ENCODE data around the gene SNX14. TPM values are rescaled to one million over a fixed set of nuclear protein-coding genes. Genes with fewer than 3 reads are reported as not detected.

Gene SNX14
- total RNA-seq, 1 experiment from 2014 or later, result 30.6 TPM

- H3K36me3 ChIP-seq (replicated peaks; ENCODE audit: control insufficient read depth, insufficient read depth, low read length), result no peaks in the 10 kb centered on the region
- no peak for DNase-seq
- no peaks in the 10 kb centered on the region for H3K27me3 ChIP-seq (ENCODE audit: control insufficient read depth, insufficient read depth, low read length)
- H3K4me3 ChIP-seq (ENCODE audit: insufficient read depth, low read depth, low read length), result no peak overlapping the region
Observed at GRCh38 chr6:85472744-85473143, 120.9 kb downstream of the SNX14 start.

DNA sequence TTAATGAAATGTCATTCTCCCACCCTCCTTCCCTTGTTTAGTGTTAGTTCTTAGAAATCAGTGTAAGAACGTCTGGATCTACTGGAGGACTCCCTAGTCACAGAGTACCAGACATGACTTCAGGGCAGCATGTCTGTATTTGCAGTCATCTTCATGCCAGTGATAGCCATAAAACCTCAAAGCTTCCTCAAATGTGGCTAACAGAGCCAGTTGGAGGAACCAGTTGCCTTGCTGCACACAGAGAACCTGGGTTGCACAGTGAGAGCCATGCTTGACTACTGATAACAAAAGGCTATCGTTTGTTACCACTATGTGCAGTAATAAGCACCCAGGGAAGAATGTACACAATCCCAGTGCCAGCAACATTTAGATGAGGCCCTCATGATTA lies 123.6 kb downstream of the SNX14 start:
- Histone ChIP-seq H3K36me3 (replicated peaks; ENCODE audit: control insufficient read depth, insufficient read depth, low read length) (no peaks in the 10 kb centered on the region), H3K27me3 (ENCODE audit: control insufficient read depth, insufficient read depth, low read length) (no peaks in the 10 kb centered on the region), H3K4me3 (ENCODE audit: insufficient read depth, low read depth, low read length) (no peak overlapping the region)
- no peak for DNase-seq

DNA sequence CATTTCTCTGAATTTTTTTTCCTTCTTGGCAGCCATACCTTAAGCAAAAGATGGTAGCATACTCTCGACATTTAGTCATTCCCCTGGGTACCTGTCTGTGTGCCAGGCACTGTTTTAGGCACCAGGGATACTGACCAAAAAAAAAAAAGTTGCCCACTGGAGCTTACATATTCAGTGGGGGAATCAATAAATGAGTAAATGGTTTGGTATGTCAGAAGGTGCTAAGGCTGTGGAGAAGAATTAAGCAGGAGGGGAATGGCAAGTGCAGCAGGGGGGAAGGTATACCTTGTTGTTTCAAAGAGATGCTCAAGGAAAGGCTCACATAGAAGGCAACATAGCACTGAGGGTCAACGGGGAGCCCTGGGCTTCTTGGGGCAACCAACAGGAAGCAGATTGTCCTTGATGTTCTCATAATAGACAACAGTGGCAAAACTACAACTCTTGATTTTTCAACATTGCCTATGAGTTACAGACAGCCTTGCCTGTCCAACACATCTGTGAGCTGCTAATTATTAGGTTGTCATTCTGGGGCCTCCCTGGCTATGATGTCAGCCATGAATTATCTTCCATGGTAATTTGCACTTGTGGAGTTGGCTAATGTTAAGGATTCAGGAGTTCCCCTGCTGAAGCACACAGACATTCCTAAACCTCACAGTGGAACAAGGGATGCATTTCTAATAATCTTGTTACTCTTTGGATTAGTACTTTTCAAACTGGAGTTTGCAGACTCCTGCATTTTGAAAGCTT lies 124.2 kb downstream of the SNX14 start:
- no peaks in the 10 kb centered on the region for H3K36me3 ChIP-seq (replicated peaks; ENCODE audit: control insufficient read depth, insufficient read depth, low read length)
- no peak overlapping the region for H3K4me3 ChIP-seq (ENCODE audit: insufficient read depth, low read depth, low read length)
- no peak for DNase-seq
- no peaks in the 10 kb centered on the region for H3K27me3 ChIP-seq (ENCODE audit: control insufficient read depth, insufficient read depth, low read length)

DNA sequence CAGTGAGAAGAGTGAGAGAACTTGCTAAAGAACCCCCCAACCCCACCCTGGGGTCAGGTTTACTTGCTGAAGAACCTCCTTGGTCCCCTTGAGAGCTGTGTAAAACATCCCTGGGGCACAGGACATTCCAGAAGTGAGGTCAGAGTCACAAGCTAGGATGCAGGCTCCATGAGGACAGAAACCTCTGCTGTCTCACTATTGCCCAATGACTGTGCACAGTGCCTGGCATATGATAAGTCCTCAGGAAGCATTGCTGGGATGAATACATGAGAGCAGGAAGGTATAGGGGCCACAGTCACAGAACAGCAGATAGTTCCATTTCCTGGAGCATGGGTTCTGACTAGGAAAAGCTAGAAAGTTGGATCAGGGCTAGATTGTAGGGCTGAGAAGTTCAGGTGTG lies 125.3 kb downstream of the SNX14 start:
- Histone ChIP-seq H3K4me3 (ENCODE audit: insufficient read depth, low read depth, low read length) (no peak overlapping the region), H3K27me3 (ENCODE audit: control insufficient read depth, insufficient read depth, low read length) (no peaks in the 10 kb centered on the region), H3K36me3 (replicated peaks; ENCODE audit: control insufficient read depth, insufficient read depth, low read length) (no peaks in the 10 kb centered on the region)
- DNase-seq, result no peak

DNA sequence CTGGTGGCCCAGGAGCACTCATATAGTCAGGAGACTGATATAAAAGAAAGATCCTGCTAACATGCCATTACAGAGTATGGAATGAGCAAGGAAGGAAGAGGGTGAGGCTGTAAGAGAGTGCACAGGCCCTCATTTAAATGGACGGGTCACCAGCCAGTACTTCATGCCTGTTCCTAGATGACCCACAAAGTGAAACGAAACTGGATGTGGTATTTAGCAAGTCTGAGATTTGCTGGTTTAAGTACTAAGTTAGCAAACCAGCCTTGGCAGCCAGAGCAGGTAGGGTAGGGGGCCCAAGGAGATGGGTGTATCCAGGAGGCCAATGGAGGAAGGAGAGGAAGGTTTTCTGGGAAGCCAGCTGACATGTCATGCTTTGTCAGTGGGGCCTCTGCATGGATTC lies 127.9 kb downstream of the SNX14 start:
- Histone ChIP-seq H3K27me3 (ENCODE audit: control insufficient read depth, insufficient read depth, low read length) (no peaks in the 10 kb centered on the region), H3K36me3 (replicated peaks; ENCODE audit: control insufficient read depth, insufficient read depth, low read length) (no peaks in the 10 kb centered on the region), H3K4me3 (ENCODE audit: insufficient read depth, low read depth, low read length) (no peak overlapping the region)

DNA sequence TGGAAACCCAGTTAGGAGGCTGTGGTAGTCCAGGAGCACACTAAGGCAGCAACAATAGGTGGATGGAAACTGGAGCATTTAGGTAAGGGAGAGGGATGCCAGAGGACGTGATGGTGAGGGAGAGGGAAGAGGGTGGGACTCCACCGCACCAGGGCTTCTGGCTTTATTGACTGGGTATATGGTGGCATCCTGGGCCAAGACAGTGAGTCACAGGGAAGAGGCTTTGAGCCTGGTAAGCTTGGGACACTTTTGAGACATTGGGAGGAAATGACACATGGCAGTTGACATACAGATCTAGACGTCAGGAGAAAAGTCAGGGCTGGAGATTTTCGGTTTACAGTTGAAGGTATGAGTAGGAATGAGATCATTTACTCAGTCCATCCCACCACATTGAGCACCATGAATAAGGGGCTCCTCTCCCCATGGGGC lies 128.9 kb downstream of the SNX14 start:
- no peaks in the 10 kb centered on the region for H3K36me3 ChIP-seq (replicated peaks; ENCODE audit: control insufficient read depth, insufficient read depth, low read length)
- DNase-seq, result no peak
- no peaks in the 10 kb centered on the region for H3K27me3 ChIP-seq (ENCODE audit: control insufficient read depth, insufficient read depth, low read length)
- H3K4me3 ChIP-seq (ENCODE audit: insufficient read depth, low read depth, low read length), result no peak overlapping the region

More for the DNA sequence above, 127.9 kb downstream of the SNX14 start:
- no peak for DNase-seq

- Histone ChIP-seq H3K27me3 (ENCODE audit: control insufficient read depth, insufficient read depth, low read length) (no peaks in the 10 kb centered on the region), H3K4me3 (ENCODE audit: insufficient read depth, low read depth, low read length) (no peak overlapping the region), H3K36me3 (replicated peaks; ENCODE audit: control insufficient read depth, insufficient read depth, low read length) (no peaks in the 10 kb centered on the region)
- no peak for DNase-seq
Observed at GRCh38 chr6:85464260-85464644, 129.4 kb downstream of the SNX14 start.

DNA sequence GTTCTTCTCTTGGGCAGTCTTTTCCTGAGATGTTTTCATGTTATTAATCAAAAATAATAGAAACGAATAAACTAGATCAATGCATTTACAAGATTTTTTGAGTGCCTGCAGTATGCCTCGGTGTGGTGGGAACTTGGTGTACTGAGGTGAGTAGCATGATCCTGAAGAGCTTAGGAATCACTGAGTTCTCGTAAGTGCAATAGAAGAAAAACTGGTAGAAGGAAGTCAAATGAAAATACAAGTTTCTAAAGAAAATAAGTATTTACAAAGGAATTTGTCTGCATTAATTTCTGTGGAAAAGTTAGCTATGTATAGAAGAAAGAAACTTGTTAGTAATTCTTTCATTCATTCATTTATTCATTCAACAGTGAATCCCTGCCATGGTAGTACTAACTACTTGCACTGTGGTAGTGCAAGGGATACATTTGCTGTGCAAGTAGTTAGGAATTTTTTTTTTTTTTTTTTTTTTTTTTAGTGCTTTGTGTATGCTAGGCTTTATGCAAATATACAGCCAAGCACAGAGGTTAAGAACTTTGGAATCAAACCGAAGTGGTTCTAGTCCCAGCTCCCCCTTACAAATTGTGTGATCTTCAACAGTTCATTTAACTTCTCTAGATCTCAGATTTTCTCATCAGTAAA lies 129.9 kb downstream of the SNX14 start:
- no peak for DNase-seq
- Histone ChIP-seq H3K27me3 (ENCODE audit: control insufficient read depth, insufficient read depth, low read length) (no peaks in the 10 kb centered on the region), H3K36me3 (replicated peaks; ENCODE audit: control insufficient read depth, insufficient read depth, low read length) (no peaks in the 10 kb centered on the region), H3K4me3 (ENCODE audit: insufficient read depth, low read depth, low read length) (no peak overlapping the region)

DNA sequence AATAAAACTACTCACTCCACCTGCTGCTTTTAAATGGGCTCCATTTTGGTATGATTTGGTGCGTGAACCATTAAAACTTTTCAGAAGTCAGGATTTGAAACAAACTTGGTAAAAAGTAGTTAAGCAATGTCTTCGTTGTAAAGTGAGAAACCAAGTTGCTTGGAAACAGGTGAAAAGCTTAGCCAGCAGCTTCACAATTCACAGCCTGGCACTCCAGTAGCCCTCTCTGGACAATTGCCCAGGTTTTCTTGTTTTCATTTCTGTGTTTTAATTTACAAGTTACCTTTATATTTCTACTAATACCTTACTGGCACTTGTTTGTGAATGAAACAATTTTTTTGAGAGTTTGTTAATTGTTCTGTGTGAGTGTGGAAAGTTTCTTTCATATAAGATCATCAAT lies 131.0 kb downstream of the SNX14 start:
- H3K4me3 ChIP-seq (ENCODE audit: insufficient read depth, low read depth, low read length), result no peak overlapping the region
- no peak for DNase-seq
- H3K36me3 ChIP-seq (replicated peaks; ENCODE audit: control insufficient read depth, insufficient read depth, low read length), result no peaks in the 10 kb centered on the region
- H3K27me3 ChIP-seq (ENCODE audit: control insufficient read depth, insufficient read depth, low read length), result no peaks in the 10 kb centered on the region

DNA sequence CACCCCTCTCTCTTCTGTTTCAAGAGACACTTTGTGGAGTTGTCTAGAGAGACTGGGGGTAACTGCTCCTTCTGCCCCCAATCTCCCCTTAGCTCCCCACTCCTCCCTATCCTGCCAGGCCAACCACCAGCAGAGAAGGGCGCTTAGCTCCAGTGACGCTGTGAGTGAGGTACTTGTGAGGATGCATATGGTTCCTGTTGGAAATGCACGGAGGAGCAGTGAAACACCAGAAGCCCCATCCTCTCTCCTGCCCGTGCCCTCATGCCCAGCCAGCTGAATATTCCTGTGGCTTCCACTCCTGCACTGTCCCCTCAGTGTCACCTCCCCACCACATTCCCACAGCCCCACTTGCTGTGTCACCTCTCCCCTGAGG lies 131.9 kb downstream of the SNX14 start:
- Histone ChIP-seq H3K27me3 (ENCODE audit: control insufficient read depth, insufficient read depth, low read length) (no peaks in the 10 kb centered on the region), H3K4me3 (ENCODE audit: insufficient read depth, low read depth, low read length) (no peak overlapping the region), H3K36me3 (replicated peaks; ENCODE audit: control insufficient read depth, insufficient read depth, low read length) (no peaks in the 10 kb centered on the region)
- no peak for DNase-seq

- DNase-seq, result no peak
- no peaks in the 10 kb centered on the region for H3K36me3 ChIP-seq (replicated peaks; ENCODE audit: control insufficient read depth, insufficient read depth, low read length)
- no peaks in the 10 kb centered on the region for H3K27me3 ChIP-seq (ENCODE audit: control insufficient read depth, insufficient read depth, low read length)
- no peak overlapping the region for H3K4me3 ChIP-seq (ENCODE audit: insufficient read depth, low read depth, low read length)
Observed at GRCh38 chr6:85460921-85461797, 132.5 kb downstream of the SNX14 start.

DNA sequence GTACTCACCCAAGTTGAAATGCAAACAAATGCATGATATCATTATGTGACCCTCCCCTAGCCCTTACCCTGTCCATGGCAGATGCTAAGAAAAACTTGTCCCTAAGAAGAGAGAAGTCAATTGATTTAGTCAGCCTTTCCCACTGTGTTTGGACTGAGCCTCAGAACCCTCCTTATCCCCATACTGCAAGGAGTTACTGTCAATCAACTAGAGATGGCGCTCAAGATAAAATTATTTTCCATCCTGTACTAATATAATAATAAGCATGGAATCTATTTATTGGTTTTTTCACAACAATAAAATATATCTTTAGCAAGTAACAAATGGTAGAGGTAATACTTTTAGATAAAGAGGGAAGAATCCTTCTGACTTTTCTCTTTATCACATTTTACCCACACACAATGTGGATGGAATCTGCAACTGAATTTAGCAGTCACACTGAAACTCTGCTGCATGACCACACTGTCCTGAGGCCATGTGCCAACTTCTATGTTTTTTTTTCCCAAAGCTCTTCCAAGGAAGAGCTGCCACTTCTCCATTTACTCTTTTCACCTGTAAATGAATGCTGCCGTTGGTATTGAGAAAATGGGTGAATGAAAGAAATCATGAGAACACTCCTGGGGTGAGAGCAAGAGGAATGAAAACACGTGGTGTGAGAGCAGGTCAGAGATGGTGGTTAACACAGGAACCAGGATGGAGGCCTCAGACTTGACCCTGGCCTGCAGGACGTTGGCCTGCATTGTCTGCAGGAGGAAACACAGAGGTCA lies 133.3 kb downstream of the SNX14 start:
- no peak overlapping the region for H3K4me3 ChIP-seq (ENCODE audit: insufficient read depth, low read depth, low read length)
- no peaks in the 10 kb centered on the region for H3K27me3 ChIP-seq (ENCODE audit: control insufficient read depth, insufficient read depth, low read length)
- H3K36me3 ChIP-seq (replicated peaks; ENCODE audit: control insufficient read depth, insufficient read depth, low read length), result no peaks in the 10 kb centered on the region
- DNase-seq, result no peak

- H3K27me3 ChIP-seq (ENCODE audit: control insufficient read depth, insufficient read depth, low read length), result no peaks in the 10 kb centered on the region
- H3K4me3 ChIP-seq (ENCODE audit: insufficient read depth, low read depth, low read length), result no peak overlapping the region
- DNase-seq, result no peak
- no peaks in the 10 kb centered on the region for H3K36me3 ChIP-seq (replicated peaks; ENCODE audit: control insufficient read depth, insufficient read depth, low read length)
Observed at GRCh38 chr6:85459224-85459901, 134.3 kb downstream of the SNX14 start.

DNA sequence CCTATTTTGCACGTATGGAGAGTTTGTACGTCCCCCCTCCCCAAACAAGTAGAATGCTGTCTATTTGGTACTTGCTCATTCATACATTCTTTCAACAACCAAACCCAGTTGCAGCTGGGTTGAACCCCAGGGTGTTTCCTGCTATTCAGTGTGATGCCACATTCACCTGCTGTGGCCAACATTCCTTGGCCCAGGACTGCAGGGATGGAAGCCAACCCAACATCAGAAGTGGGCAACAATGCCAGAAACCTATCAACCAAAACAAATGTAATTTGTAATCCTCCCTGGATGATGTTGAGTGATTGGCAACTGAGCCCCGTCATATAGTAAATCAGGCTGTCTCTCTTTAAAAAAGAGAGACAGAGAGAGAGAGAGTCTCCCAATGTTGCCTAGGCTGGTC lies 134.9 kb downstream of the SNX14 start:
- H3K4me3 ChIP-seq (ENCODE audit: insufficient read depth, low read depth, low read length), result no peak overlapping the region
- DNase-seq, result no peak
- H3K27me3 ChIP-seq (ENCODE audit: control insufficient read depth, insufficient read depth, low read length), result no peaks in the 10 kb centered on the region
- H3K36me3 ChIP-seq (replicated peaks; ENCODE audit: control insufficient read depth, insufficient read depth, low read length), result no peaks in the 10 kb centered on the region
